Glutamatergic neuron (in vitro differentiated cells): Measurements from ENCODE around the gene PRKAB1. TPM values are rescaled to one million over a fixed set of nuclear protein-coding genes. Genes with fewer than 3 reads are reported as not detected.

Source experiments
- DNase-seq: peaks from one replicate; pipeline ENCODE4 v3.0.0; 2022
- H3K27ac Mint-ChIP-seq: one replicate; pipeline ENCODE4 v1.8.0; 2020; ENCODE audit warnings: mild to moderate bottlenecking, mixed read lengths, inconsistent platforms; ENCODE audit not compliant: unreplicated experiment
- H3K27me3 Mint-ChIP-seq: one replicate; pipeline ENCODE4 v1.8.0; 2020; ENCODE audit warnings: mild to moderate bottlenecking, moderate library complexity, mixed read lengths, inconsistent platforms; ENCODE audit not compliant: unreplicated experiment
- H3K36me3 Mint-ChIP-seq: one replicate; pipeline ENCODE4 v1.8.0; 2020; ENCODE audit warnings: mild to moderate bottlenecking, mixed read lengths, inconsistent platforms; ENCODE audit not compliant: unreplicated experiment
- H3K4me1 Mint-ChIP-seq: one replicate; pipeline ENCODE4 v1.8.0; 2020; ENCODE audit warnings: mild to moderate bottlenecking, low read depth, mixed read lengths, inconsistent platforms; ENCODE audit not compliant: unreplicated experiment
- H3K4me3 Mint-ChIP-seq: one replicate; pipeline ENCODE4 v1.8.0; 2020; ENCODE audit warnings: mild to moderate bottlenecking, mixed read lengths, inconsistent platforms; ENCODE audit not compliant: unreplicated experiment
- H3K9me3 Mint-ChIP-seq: one replicate; pipeline ENCODE4 v1.8.0; 2020; ENCODE audit warnings: mild to moderate bottlenecking, moderate library complexity, mixed read lengths, inconsistent platforms; ENCODE audit not compliant: unreplicated experiment
- total RNA-seq: library from RNA; stranded (reverse); fragmentation: NEBNext Ultra II Directional; extraction: Animal tissue kit (Norgen Biotek cat#: 25700); gene quantifications from one replicate; pipeline ENCODE4 v1.2.1, GENCODE V29; 2021; ENCODE audit not compliant: unreplicated experiment
- TF ChIP-seq, protein P1 (sequence below): fragments of 200-600 bp; sonication (generic); IDR thresholded peaks from one replicate; pipeline ENCODE4 v1.5.0; 2021; ENCODE audit not compliant: partially characterized antibody, unreplicated experiment

The PRKAB1 gene
- total RNA-seq, 1 donor from 2014 or later, result 37.5 TPM

DNA sequence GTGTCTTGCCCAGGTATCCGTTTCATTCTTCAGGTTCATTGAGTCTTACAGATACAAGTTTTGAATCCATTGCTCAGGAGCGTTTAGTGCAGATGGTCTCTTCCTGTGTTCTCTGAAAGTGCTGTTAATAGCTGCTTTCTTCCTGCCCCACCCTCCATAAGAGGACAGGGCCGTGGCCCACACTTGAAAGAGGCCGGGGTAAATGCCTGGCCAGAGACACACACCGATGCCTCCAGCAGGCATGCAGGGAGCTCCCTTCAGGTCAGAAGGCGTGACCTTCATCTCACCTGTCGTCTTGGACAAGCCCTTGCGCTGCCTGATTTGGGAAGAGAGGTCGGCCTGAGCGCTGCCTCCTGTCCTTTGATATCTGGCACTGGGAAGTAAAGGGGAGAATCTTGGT, 11.6 kb downstream of the PRKAB1 start:
- no peak overlapping the region for H3K27ac Mint-ChIP-seq
- DNase-seq, result no peak
- H3K4me3 Mint-ChIP-seq, result no peak overlapping the region
- TF ChIP-seq, protein P1, sequence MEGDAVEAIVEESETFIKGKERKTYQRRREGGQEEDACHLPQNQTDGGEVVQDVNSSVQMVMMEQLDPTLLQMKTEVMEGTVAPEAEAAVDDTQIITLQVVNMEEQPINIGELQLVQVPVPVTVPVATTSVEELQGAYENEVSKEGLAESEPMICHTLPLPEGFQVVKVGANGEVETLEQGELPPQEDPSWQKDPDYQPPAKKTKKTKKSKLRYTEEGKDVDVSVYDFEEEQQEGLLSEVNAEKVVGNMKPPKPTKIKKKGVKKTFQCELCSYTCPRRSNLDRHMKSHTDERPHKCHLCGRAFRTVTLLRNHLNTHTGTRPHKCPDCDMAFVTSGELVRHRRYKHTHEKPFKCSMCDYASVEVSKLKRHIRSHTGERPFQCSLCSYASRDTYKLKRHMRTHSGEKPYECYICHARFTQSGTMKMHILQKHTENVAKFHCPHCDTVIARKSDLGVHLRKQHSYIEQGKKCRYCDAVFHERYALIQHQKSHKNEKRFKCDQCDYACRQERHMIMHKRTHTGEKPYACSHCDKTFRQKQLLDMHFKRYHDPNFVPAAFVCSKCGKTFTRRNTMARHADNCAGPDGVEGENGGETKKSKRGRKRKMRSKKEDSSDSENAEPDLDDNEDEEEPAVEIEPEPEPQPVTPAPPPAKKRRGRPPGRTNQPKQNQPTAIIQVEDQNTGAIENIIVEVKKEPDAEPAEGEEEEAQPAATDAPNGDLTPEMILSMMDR, result no peak
- H3K4me1 Mint-ChIP-seq, result no peaks in the 10 kb centered on the region
- no peaks in the 10 kb centered on the region for H3K27me3 Mint-ChIP-seq
- H3K9me3 Mint-ChIP-seq, result no peaks in the 10 kb centered on the region
- peaks cover 6% of the 10 kb centered on the region for H3K36me3 Mint-ChIP-seq

DNA sequence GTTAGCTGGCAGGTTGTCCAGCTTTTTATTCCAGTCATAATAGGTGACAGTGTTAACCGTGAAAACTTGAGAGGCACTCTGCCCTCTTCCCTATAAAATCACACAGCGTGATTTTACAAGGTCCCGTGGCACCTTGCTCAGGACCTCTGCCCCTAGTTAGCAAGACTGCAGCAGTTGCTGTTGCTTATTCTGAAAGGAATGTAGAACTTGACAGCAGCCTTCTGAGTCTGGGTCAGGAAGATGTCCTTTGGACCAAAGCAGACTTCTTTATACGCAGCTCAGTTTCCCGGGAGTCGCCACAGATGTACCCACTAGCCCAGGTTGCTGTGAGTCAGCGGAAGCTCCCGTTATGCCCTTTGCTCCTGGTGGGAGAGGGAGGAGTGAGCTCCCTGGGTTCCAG, 13.2 kb downstream of the PRKAB1 start:
- Mint-ChIP-seq H3K36me3 (peaks cover 6% of the 10 kb centered on the region), H3K4me1 (no peaks in the 10 kb centered on the region), H3K4me3 (no peak overlapping the region), H3K27me3 (no peaks in the 10 kb centered on the region), H3K27ac (no peak overlapping the region), H3K9me3 (no peaks in the 10 kb centered on the region)
- TF ChIP-seq, protein P1, result no peak
- DNase-seq, result no peak

DNA sequence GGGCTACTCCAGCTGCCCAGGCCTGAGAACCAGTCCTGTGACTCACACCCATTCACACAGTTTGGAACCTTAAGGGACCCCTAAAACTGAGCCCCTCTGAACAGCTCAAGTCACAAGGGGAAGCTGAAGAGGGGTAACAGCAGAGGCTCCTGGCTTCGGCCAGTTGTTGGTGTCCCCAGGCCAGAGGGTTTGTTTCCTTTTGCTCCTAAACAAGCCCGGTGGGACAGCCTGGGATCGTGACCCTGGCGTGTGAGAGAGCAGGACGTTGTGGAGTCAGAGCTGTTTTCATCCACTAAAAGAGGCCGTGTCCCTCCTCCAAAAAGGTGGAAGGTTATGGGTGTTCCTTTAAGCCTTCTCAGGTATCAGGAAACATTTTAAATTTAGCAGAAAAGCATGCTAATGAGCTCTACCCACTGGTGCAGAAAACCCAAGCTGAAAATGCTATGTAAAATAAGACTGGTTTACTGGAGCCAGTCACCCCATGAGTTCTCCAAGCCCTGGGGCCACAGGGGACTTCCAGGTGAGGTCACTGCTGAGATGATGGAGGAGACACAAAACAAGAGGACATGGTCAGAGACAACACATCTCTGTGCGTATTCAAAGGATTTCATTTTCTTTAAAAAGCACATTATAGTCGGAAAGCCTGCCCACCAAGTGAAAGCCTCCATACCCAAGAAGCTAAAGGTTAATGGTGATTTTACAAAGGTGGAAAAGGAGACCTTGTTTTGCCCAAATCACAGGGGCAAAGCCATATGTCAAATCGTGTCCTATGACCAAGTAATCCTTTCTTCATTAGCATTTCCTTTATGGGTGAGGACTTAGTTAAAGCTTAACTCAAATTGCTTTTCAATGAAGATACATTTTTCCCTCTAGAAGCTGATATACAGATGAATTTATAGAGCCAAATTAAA, 14.1 kb downstream of the PRKAB1 start:
- H3K36me3 Mint-ChIP-seq, result no peaks in the 10 kb centered on the region
- H3K27me3 Mint-ChIP-seq, result no peaks in the 10 kb centered on the region
- no peak overlapping the region for H3K27ac Mint-ChIP-seq
- no peak overlapping the region for H3K4me3 Mint-ChIP-seq
- no peak for DNase-seq
- no peaks in the 10 kb centered on the region for H3K4me1 Mint-ChIP-seq
- no peaks in the 10 kb centered on the region for H3K9me3 Mint-ChIP-seq
- TF ChIP-seq, protein P1, result no peak

DNA sequence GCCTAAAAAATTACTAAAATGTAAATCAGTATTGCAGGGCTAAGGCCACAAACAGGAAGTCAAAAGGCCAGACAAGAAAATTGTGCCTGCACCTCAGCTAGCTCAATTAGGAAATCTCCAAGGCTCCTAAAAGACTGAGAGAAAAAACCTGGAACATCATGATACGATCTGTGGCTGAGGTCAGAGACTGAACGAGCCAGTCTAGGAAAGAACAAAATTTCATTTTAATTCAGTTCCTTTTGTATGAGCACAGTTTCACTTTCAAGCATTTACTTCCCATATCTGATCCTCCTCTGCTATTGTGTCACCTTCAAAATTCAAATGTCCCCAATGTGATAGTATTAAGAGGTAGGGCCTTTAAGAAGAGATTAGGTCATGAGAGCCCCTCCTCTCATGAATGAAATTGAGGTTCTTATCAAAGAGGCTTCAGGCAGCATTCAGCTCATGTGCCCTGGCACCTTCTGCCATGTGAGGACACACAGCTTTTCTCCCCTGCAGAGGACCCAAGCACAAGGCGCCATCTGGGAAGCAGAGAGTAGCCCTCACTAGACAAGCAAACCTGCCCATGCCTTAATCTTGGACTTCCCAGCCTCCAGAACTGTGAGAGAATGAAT, 14.8 kb downstream of the PRKAB1 start:
- no peak for DNase-seq
- H3K27me3 Mint-ChIP-seq, result no peaks in the 10 kb centered on the region
- no peaks in the 10 kb centered on the region for H3K9me3 Mint-ChIP-seq
- no peak overlapping the region for H3K27ac Mint-ChIP-seq
- no peak overlapping the region for H3K4me3 Mint-ChIP-seq
- H3K4me1 Mint-ChIP-seq, result peaks cover 2% of the 10 kb centered on the region
- no peaks in the 10 kb centered on the region for H3K36me3 Mint-ChIP-seq
- TF ChIP-seq, protein P1, result no peak

DNA sequence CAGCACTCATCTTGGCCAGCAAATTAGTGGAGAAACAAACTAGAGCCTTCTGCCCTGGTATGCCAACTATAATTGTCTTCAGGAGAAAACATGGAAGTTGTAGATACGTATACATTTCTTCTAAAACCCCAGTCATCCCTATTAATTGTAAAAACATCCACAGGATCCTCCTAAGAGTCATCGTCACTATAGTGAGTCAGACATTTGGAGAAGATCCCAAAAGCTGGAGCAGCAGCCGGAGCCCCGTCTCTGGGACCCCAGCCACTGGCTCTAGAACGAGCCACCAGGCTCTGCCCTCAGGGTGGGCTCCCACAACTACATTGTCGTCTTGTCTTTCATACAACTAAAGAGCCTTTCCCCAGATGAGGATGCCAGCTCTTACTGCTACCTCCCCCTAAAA, 15.5 kb downstream of the PRKAB1 start:
- H3K4me1 Mint-ChIP-seq, result peaks cover 2% of the 10 kb centered on the region
- TF ChIP-seq, protein P1, result no peak
- no peaks in the 10 kb centered on the region for H3K9me3 Mint-ChIP-seq
- DNase-seq, result no peak
- no peak overlapping the region for H3K4me3 Mint-ChIP-seq
- H3K27ac Mint-ChIP-seq, result no peak overlapping the region
- no peaks in the 10 kb centered on the region for H3K36me3 Mint-ChIP-seq
- no peaks in the 10 kb centered on the region for H3K27me3 Mint-ChIP-seq
